K562 (cell line): ENCODE data around the gene THAP4. TPM values are rescaled to one million over a fixed set of nuclear protein-coding genes. Genes with fewer than 3 reads are reported as not detected.

ENCODE experiments used
- ETV6 ChIP-seq, 3 experiments: fragments of 150-350 bp in 1 of 3; sonication (generic) in 1 of 3; formaldehyde crosslinking in 1 of 3; IDR thresholded peaks; 2 replicates each; pipeline versions ENCODE4 v1.6.1 to v1.8.0; 2014 to 2022; ENCODE audit warnings: borderline replicate concordance in 2 of 3, low read depth in 2 of 3, antibody characterized with exemption in 1 of 3, low read length in 1 of 3, mild to moderate bottlenecking in 1 of 3, missing genetic modification reagents in 1 of 3
- KLF1 ChIP-seq: fragments of 450-650 bp; IDR thresholded peaks from 2 replicates; pipeline ENCODE4 v1.6.1; 2016; ENCODE audit warnings: missing genetic modification characterization, missing compliant biosample characterization
- MBD2 ChIP-seq: sonication (generic); IDR thresholded peaks from 2 replicates; pipeline ENCODE4 v1.6.1; 2016; ENCODE audit warnings: low read depth, borderline replicate concordance
- NONO ChIP-seq, 2 experiments: fragments of 200-400 bp in 1 of 2; fragments of 450-650 bp in 1 of 2; formaldehyde crosslinking in 1 of 2; IDR thresholded peaks; 2 replicates each; pipeline ENCODE4 v1.6.1; 2017; ENCODE audit warnings: low read depth in 2 of 2, mild to moderate bottlenecking in 2 of 2, moderate library complexity in 2 of 2, low read length in 1 of 2
- RFX7 ChIP-seq: fragments of 250-450 bp; sonication (Bioruptor Pico); IDR thresholded peaks from 2 replicates; pipeline ENCODE4 v1.5.1; 2021; ENCODE audit warnings: mild to moderate bottlenecking
- polyA plus RNA-seq, 8 experiments: library from polyadenylated mRNA; depleted of rRNA in 4 of 8; stranded (reverse) in 5 of 8; unstranded in 3 of 8; fragments of >200 nt; fragmentation: Nextera tagmentation in 2 of 8; fragmentation: Illumina TruSeq in 1 of 8; extraction: Ambion mirVana in 2 of 8; extraction: Trizol in 1 of 8; gene quantifications; 2 replicates each; pipeline versions ENCODE4 v1.2.1 to v1.2.3, GENCODE V29; 2011 to 2014; ENCODE audit warnings: inconsistent platforms in 1 of 8, missing spikeins in 1 of 8
- total RNA-seq, 7 experiments: library from RNA; depleted of rRNA in 6 of 7; stranded (reverse); fragments of >200 nt in 6 of 7; fragmentation: Illumina TruSeq in 2 of 7; extraction: Trizol in 2 of 7; gene quantifications; 2 replicates each; pipeline versions ENCODE4 v1.2.1 to v1.2.3, GENCODE V29; 2011 to 2021; ENCODE audit warnings: low replicate concordance in 1 of 7
- TF ChIP-seq, protein P1 (sequence below): sonication (generic); formaldehyde crosslinking; IDR thresholded peaks from 2 replicates; pipeline ENCODE4 v1.8.1; 2023; ENCODE audit warnings: mild to moderate bottlenecking, missing genetic modification reagents
- TF ChIP-seq, protein P2 (sequence below), 2 experiments: fragments of 450-650 bp; formaldehyde crosslinking in 1 of 2; IDR thresholded peaks; 2 replicates each; pipeline versions ENCODE4 v1.4.0 to v1.6.1; 2014 to 2020; ENCODE audit warnings: mild to moderate bottlenecking in 2 of 2, borderline replicate concordance in 1 of 2, low read depth in 1 of 2
- TF ChIP-seq, protein P3 (sequence below): fragments of 450-650 bp; IDR thresholded peaks from 2 replicates; pipeline ENCODE4 v1.7.1; 2018; ENCODE audit warnings: mild to moderate bottlenecking, low read depth; ENCODE audit not compliant: partially characterized antibody

THAP4 gene
- total and polyA plus RNA-seq, 9 of the 15 experiments (the other 6 are each of a cell fraction or from before 2014, with no cell fraction given), result 8.6 to 60.9 (median 43.9) TPM

DNA sequence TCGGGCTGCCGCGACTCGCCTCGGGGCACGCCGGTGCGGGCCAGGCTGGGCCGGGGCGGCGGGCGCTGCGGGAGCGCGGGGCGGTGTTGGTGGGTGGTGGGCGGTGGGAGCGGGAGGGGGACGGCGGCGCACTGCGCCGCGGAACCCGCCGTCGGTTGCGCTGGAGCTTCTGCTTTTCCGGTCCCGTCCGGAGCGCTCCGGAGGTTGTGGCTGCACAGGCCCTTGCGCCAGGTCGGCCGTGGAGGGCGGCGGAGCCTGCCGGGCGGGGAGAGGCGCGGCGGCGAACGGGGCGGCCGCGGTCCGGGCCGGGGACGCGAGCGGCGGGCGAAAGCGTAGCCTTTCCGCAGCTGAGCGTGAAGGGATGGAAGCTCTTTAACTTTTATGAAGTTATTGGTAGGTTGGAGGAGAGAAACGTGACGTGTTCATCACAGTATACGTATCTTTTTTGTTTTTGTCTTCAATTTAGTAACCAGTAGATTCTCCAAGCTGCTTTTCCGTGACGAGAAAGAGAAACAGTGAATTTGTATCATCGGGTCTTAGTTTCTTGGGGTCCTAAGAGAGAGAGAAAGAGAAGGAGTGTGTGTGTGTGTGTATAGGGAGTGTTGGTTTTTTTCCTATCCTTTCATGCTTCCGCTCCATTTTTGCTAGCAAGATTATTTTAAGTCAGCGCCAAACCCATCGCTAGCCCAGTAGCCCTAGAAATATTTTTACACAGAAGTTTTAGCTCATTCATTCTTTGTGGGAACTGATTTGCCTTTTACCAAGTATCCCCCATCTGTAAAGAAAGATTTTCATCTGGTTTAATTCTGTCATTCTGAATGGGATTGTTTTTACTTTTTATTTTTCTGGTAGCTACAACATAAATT is 1.1 kb upstream of the THAP4 start (continued):
- TF ChIP-seq, protein P1, sequence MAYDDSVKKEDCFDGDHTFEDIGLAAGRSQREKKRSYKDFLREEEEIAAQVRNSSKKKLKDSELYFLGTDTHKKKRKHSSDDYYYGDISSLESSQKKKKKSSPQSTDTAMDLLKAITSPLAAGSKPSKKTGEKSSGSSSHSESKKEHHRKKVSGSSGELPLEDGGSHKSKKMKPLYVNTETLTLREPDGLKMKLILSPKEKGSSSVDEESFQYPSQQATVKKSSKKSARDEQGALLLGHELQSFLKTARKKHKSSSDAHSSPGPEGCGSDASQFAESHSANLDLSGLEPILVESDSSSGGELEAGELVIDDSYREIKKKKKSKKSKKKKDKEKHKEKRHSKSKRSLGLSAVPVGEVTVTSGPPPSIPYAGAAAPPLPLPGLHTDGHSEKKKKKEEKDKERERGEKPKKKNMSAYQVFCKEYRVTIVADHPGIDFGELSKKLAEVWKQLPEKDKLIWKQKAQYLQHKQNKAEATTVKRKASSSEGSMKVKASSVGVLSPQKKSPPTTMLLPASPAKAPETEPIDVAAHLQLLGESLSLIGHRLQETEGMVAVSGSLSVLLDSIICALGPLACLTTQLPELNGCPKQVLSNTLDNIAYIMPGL (CRISPR knock-in tag), result 0 out of 2 replicates have a peak, but pooled peaks have one; percentile 7
- TF ChIP-seq ETV6 (IDR thresholded peaks at IDR 0.05; ENCODE audit: borderline replicate concordance in 1 of 2, low read depth in 2 of 2, low read length in 1 of 2) (no peak), ETV6 (CRISPR knock-in tag; IDR thresholded peaks at IDR 0.05; ENCODE audit: borderline replicate concordance) (no peak), KLF1 (tag) (no peak), MBD2 (no peak), RFX7 (CRISPR knock-in tag) (no peak), NONO (IDR thresholded peaks at IDR 0.05; ENCODE audit: low read depth in 2 of 2, low read length in 1 of 2) (0 out of 4 replicates have a peak, but pooled peaks of 1 of the 2 experiments have one; percentile 13)
- TF ChIP-seq, protein P2, sequence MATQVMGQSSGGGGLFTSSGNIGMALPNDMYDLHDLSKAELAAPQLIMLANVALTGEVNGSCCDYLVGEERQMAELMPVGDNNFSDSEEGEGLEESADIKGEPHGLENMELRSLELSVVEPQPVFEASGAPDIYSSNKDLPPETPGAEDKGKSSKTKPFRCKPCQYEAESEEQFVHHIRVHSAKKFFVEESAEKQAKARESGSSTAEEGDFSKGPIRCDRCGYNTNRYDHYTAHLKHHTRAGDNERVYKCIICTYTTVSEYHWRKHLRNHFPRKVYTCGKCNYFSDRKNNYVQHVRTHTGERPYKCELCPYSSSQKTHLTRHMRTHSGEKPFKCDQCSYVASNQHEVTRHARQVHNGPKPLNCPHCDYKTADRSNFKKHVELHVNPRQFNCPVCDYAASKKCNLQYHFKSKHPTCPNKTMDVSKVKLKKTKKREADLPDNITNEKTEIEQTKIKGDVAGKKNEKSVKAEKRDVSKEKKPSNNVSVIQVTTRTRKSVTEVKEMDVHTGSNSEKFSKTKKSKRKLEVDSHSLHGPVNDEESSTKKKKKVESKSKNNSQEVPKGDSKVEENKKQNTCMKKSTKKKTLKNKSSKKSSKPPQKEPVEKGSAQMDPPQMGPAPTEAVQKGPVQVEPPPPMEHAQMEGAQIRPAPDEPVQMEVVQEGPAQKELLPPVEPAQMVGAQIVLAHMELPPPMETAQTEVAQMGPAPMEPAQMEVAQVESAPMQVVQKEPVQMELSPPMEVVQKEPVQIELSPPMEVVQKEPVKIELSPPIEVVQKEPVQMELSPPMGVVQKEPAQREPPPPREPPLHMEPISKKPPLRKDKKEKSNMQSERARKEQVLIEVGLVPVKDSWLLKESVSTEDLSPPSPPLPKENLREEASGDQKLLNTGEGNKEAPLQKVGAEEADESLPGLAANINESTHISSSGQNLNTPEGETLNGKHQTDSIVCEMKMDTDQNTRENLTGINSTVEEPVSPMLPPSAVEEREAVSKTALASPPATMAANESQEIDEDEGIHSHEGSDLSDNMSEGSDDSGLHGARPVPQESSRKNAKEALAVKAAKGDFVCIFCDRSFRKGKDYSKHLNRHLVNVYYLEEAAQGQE (IDR thresholded peaks at IDR 0.05; ENCODE audit: borderline replicate concordance), result 0 out of 2 replicates have a peak, but pooled peaks have one; percentile 22
- TF ChIP-seq, protein P2 (CRISPR knock-in tag; IDR thresholded peaks at IDR 0.05; ENCODE audit: low read depth), result no peak
- TF ChIP-seq, protein P3, sequence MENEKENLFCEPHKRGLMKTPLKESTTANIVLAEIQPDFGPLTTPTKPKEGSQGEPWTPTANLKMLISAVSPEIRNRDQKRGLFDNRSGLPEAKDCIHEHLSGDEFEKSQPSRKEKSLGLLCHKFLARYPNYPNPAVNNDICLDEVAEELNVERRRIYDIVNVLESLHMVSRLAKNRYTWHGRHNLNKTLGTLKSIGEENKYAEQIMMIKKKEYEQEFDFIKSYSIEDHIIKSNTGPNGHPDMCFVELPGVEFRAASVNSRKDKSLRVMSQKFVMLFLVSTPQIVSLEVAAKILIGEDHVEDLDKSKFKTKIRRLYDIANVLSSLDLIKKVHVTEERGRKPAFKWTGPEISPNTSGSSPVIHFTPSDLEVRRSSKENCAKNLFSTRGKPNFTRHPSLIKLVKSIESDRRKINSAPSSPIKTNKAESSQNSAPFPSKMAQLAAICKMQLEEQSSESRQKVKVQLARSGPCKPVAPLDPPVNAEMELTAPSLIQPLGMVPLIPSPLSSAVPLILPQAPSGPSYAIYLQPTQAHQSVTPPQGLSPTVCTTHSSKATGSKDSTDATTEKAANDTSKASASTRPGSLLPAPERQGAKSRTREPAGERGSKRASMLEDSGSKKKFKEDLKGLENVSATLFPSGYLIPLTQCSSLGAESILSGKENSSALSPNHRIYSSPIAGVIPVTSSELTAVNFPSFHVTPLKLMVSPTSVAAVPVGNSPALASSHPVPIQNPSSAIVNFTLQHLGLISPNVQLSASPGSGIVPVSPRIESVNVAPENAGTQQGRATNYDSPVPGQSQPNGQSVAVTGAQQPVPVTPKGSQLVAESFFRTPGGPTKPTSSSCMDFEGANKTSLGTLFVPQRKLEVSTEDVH, result no peak
